PFSK-1 (cell line): ENCODE data around the gene LUZP2.

Experiments
- FOXP2 ChIP-seq: optimal IDR thresholded peaks from 2 replicates; pipeline ENCODE3; 2011; ENCODE audit warnings: borderline replicate concordance, control low read depth, inconsistent platforms; ENCODE audit not compliant: insufficient read depth; ENCODE audit errors: extremely low read length, extremely low read depth
- POLR2AphosphoS5 ChIP-seq: IDR thresholded peaks from 2 replicates; pipeline ENCODE4 v1.6.1; 2012; ENCODE audit warnings: low read depth, mild to moderate bottlenecking, control low read depth, low read length, moderate library complexity
- SIN3A ChIP-seq: IDR thresholded peaks from 2 replicates; pipeline ENCODE4 v1.6.1; 2012; ENCODE audit warnings: mild to moderate bottlenecking, low read length, moderate library complexity, borderline replicate concordance; ENCODE audit not compliant: insufficient read depth
- TAF1 ChIP-seq: IDR thresholded peaks from 2 replicates; pipeline ENCODE4 v1.6.1; 2012; ENCODE audit warnings: low read length, control low read depth, borderline replicate concordance; ENCODE audit not compliant: insufficient read depth
- TF ChIP-seq, protein P1 (sequence below), 2 experiments: IDR thresholded peaks; 2 replicates each; pipeline versions ENCODE4 v1.6.1 to v1.8.0; 2011 to 2012; ENCODE audit warnings: low read depth in 2 of 2, low read length in 2 of 2, control low read depth in 1 of 2, inconsistent platforms in 1 of 2, mild to moderate bottlenecking in 1 of 2, moderate library complexity in 1 of 2; ENCODE audit not compliant: insufficient read depth in 1 of 2

Gene LUZP2

GRCh38 chr11:24932110-24933000 is 435.5 kb downstream of the LUZP2 start:
- no peak for TF ChIP-seq TAF1
- TF ChIP-seq FOXP2 = no peak
- TF ChIP-seq, protein P1, sequence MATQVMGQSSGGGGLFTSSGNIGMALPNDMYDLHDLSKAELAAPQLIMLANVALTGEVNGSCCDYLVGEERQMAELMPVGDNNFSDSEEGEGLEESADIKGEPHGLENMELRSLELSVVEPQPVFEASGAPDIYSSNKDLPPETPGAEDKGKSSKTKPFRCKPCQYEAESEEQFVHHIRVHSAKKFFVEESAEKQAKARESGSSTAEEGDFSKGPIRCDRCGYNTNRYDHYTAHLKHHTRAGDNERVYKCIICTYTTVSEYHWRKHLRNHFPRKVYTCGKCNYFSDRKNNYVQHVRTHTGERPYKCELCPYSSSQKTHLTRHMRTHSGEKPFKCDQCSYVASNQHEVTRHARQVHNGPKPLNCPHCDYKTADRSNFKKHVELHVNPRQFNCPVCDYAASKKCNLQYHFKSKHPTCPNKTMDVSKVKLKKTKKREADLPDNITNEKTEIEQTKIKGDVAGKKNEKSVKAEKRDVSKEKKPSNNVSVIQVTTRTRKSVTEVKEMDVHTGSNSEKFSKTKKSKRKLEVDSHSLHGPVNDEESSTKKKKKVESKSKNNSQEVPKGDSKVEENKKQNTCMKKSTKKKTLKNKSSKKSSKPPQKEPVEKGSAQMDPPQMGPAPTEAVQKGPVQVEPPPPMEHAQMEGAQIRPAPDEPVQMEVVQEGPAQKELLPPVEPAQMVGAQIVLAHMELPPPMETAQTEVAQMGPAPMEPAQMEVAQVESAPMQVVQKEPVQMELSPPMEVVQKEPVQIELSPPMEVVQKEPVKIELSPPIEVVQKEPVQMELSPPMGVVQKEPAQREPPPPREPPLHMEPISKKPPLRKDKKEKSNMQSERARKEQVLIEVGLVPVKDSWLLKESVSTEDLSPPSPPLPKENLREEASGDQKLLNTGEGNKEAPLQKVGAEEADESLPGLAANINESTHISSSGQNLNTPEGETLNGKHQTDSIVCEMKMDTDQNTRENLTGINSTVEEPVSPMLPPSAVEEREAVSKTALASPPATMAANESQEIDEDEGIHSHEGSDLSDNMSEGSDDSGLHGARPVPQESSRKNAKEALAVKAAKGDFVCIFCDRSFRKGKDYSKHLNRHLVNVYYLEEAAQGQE (IDR thresholded peaks at IDR 0.05; ENCODE audit: insufficient read depth in 1 of 2, low read depth in 2 of 2, low read length in 2 of 2) = no peak
- no peak for TF ChIP-seq SIN3A
- no peak for TF ChIP-seq POLR2AphosphoS5

DNA sequence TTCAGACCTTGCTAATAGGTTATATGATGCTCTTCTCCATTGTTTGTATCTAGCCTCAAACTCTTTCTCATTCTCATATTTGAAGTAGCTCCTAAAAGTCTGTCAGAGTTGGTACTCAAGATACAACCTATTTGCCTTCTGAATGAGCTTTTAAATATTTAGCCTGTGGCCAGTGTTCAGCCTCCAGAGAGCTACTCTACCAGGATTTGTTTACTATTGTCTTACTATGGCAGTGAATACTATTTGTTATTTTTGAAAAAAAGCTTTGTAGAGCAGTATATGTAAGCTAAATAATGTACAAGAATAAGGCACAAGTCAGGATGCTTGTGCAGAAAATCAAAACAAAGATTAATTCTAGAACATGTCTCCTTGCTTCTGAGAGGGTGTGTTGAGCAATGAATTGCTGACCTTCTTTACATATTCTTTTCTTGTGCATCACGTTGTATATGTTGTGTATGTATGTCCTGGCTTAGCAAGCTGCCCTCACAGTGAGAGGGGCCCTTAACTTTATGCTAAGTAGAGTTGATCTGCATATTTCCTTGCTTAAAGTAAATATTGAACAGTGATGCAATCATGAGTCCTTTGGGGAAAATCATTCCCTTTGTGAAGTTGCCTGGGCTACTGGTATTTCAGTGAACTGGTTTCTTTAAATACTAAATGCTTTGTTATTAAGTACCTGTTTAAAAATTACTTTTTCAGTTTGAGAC is 438.0 kb downstream of the LUZP2 start:
- no peak for TF ChIP-seq SIN3A
- no peak for TF ChIP-seq FOXP2
- TF ChIP-seq, protein P1 (IDR thresholded peaks at IDR 0.05; ENCODE audit: insufficient read depth in 1 of 2, low read depth in 2 of 2, low read length in 2 of 2) = no peak
- no peak for TF ChIP-seq POLR2AphosphoS5
- no peak for TF ChIP-seq TAF1

- TF ChIP-seq POLR2AphosphoS5 (no peak), TAF1 (no peak), FOXP2 (no peak), SIN3A (no peak)
- TF ChIP-seq, protein P1 (IDR thresholded peaks at IDR 0.05; ENCODE audit: insufficient read depth in 1 of 2, low read depth in 2 of 2, low read length in 2 of 2) = no peak
These were observed 448.0 kb downstream of the LUZP2 start for GRCh38 chr11:24944891-24945290.

DNA sequence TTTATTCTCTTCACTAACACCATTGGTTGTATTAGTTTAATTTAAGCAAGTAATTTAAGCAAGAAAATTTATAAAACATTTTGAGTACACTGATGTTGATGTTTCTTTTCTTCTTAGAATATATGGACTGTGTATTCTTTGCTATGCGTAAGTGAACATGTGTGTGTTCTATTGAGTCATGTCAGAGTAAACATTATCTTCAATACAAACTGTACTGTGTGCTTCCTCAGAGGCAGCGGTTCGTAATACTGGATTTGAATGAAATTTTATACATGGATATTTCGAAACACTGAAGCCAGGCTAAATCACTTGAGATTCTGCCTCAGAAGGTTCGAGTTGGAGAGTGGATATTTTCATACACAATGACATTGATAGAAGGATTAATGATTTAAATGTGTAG is 452.6 kb downstream of the LUZP2 start:
- TF ChIP-seq, protein P1 (IDR thresholded peaks at IDR 0.05; ENCODE audit: insufficient read depth in 1 of 2, low read depth in 2 of 2, low read length in 2 of 2) = no peak
- TF ChIP-seq FOXP2 (no peak), SIN3A (no peak), TAF1 (no peak), POLR2AphosphoS5 (no peak)
